Activated CD8-positive, alpha-beta memory T cell treated with anti-CD3 and anti-CD28 coated beads for 36 hours (primary cell): Measurements from ENCODE around the gene TMEM191C. TPM values are rescaled to one million over a fixed set of nuclear protein-coding genes. Genes with fewer than 3 reads are reported as not detected.
"Not testable (repeated sequence)": the region's sequence is repeated elsewhere in the genome, so short reads cannot be mapped to it uniquely, and the experiment has no call there.

Experiments used
- CTCF ChIA-PET: fragments of 350-600 bp; sonication (Branson Sonifier 250); formaldehyde crosslinking; loops from one replicate; lab custom pipeline; 2021; ENCODE audit warnings: antibody characterized with exemption; lab: Charles Lee
- POLR2A ChIA-PET: fragments of 350-600 bp; sonication (Branson Sonifier 250); formaldehyde crosslinking; loops from one replicate; lab custom pipeline; 2021; ENCODE audit warnings: antibody characterized with exemption; lab: Charles Lee
- total RNA-seq, 2 experiments: library from RNA; stranded (reverse); gene quantifications; one replicate each; pipeline ENCODE4 v1.2.3, GENCODE V29; 2021

TMEM191C gene
- total RNA-seq, 2 experiments from 2014 or later = 0.99 to 1.4 TPM

GRCh38 chr22:21516970-21517764, 50.0 kb downstream of the TMEM191C start:
- CTCF ChIA-PET, POLR2A ChIA-PET: not testable (repeated sequence)

Other genes with a start within 250 kb of the TMEM191C start
- gene RIMBP3B, start 83.6 kb upstream of the TMEM191C start, total RNA-seq = under 1 TPM; 0.42 to 0.46 TPM
- 1 to 10 TPM; 5.9 to 6.0 TPM for gene HIC2, start 50.0 kb upstream of the TMEM191C start, total RNA-seq
- gene RIMBP3C, start 84.1 kb downstream of the TMEM191C start, total RNA-seq = under 1 TPM in 1 of 2 experiments, not detected in 1; 0.25 TPM
- 10 to 100 TPM; 77.8 to 79.6 TPM for gene UBE2L3, start 100.3 kb downstream of the TMEM191C start, total RNA-seq
- gene YDJC, start 162.6 kb downstream of the TMEM191C start, total RNA-seq = 10 to 100 TPM; 80.6 to 80.7 TPM
- gene CCDC116, start 165.4 kb downstream of the TMEM191C start, total RNA-seq = under 1 TPM; 0.21 to 0.25 TPM
- gene SDF2L1, start 174.9 kb downstream of the TMEM191C start, total RNA-seq = 10 to 100 TPM; 70.7 to 71.6 TPM
- 10 to 100 TPM; 41.2 to 47.2 TPM for gene PPIL2, start 198.6 kb downstream of the TMEM191C start, total RNA-seq